Calu3 (cell line): ENCODE results near the gene LMO2. TPM values are rescaled to one million over a fixed set of nuclear protein-coding genes. Genes with fewer than 3 reads are reported as not detected.

Source experiments
- Bru-seq: library from RNA; stranded (reverse); fragments of 400-500 nt; gene quantifications from one replicate; lab custom pipeline; 2021; lab: Mats Ljungman, UMichigan
- BruChase-seq, 2 experiments: library from RNA; stranded (reverse); fragments of 400-500 nt; gene quantifications; one replicate each; lab custom pipeline; 2021; lab: Mats Ljungman, UMichigan
- BruUV-seq: library from RNA; stranded (reverse); fragments of 400-500 nt; replicated peaks from 2 replicates; lab custom pipeline; 2021; lab: Mats Ljungman, UMichigan
- CTCF ChIA-PET: fragments of 300-600 bp; sonication (Branson Sonifier 250); formaldehyde crosslinking; loops from one replicate; lab custom pipeline; 2022; ENCODE audit warnings: antibody characterized with exemption; lab: Charles Lee
- DNase-seq: peaks from one replicate; pipeline ENCODE4 v3.0.0; 2022
- H3K27ac Mint-ChIP-seq: one replicate; pipeline ENCODE4 v1.8.0; 2022; ENCODE audit warnings: mixed read lengths; ENCODE audit not compliant: unreplicated experiment
- H3K27me3 Mint-ChIP-seq: one replicate; pipeline ENCODE4 v1.8.0; 2022; ENCODE audit warnings: mixed read lengths; ENCODE audit not compliant: unreplicated experiment
- H3K36me3 Mint-ChIP-seq: one replicate; pipeline ENCODE4 v1.8.0; 2022; ENCODE audit warnings: mild to moderate bottlenecking, moderate library complexity, mixed read lengths; ENCODE audit not compliant: insufficient read depth, unreplicated experiment
- H3K4me1 Mint-ChIP-seq: one replicate; pipeline ENCODE4 v1.8.0; 2022; ENCODE audit warnings: mild to moderate bottlenecking, low read depth, mixed read lengths; ENCODE audit not compliant: unreplicated experiment
- H3K4me3 Mint-ChIP-seq: one replicate; pipeline ENCODE4 v1.8.0; 2022; ENCODE audit warnings: mild to moderate bottlenecking, low read depth, moderate library complexity, mixed read lengths; ENCODE audit not compliant: unreplicated experiment
- H3K9me3 Mint-ChIP-seq: one replicate; pipeline ENCODE4 v1.8.0; 2022; ENCODE audit warnings: low read depth, mixed read lengths; ENCODE audit not compliant: unreplicated experiment
- CTCF ChIP-seq: fragments of 200-600 bp; IDR thresholded peaks from one replicate; pipeline ENCODE4 v1.8.0; 2022; ENCODE audit warnings: antibody characterized with exemption; ENCODE audit not compliant: unreplicated experiment
- intact Hi-C: fragments of 100-400 bp; cut with micrococcal nuclease; formaldehyde crosslinking; loops from one replicate; pipeline ENCODE4 v1.10.0; 2022; ENCODE audit not compliant: unreplicated experiment
- long read RNA-seq: library from polyadenylated mRNA; stranded (forward); transcript quantifications from one replicate; pipeline ENCODE4 v2.0.0, GENCODE V29; 2022
- total RNA-seq: library from RNA; stranded (reverse); gene quantifications from 2 replicates; pipeline ENCODE4 v1.2.3, GENCODE V29; 2022

The LMO2 gene
- total RNA-seq (0.38 and 1.3 TPM in 2 replicates), Bru-seq, nascent RNA (percentile 19 among the genes with signal in this experiment), BruChase-seq, experiment 1, labeled RNA remaining after a 6-hour chase (percentile 8 among the genes with signal in this experiment), BruChase-seq, experiment 2, labeled RNA remaining after a 2-hour chase (percentile 11 among the genes with signal in this experiment)
- long read RNA-seq: 0 reads

GRCh38 chr11:33891714-33892327, at the start of gene LMO2:
Gene LMO2, minus strand, starts transcription at chr11:33892076. Its CDS starts 22,360 bp downstream, at chr11:33869716.
- BruUV-seq: no TSS peak
- intact Hi-C loops: no loop called here
- CTCF ChIA-PET: interaction anchor here (0.6 kb wide), 1 partner anchor 101 kb away, joined by 4 read pairs; no protein-coding TSS in a partner anchor
- Mint-ChIP-seq H3K9me3 (no peaks in the 10 kb centered on the region), H3K36me3 (no peaks in the 10 kb centered on the region), H3K4me1 (no peaks in the 10 kb centered on the region), H3K4me3 (no peak within 1 kb of the TSS), H3K27ac (no peak within 1 kb of the TSS), H3K27me3 (peaks cover 82% of the 10 kb centered on the region)
- DNase-seq: no peak
- TF ChIP-seq CTCF: no peak

GRCh38 chr11:33940538-33940815, 48.6 kb upstream of the LMO2 start:
- peaks cover 3% of the 10 kb centered on the region for H3K27me3 Mint-ChIP-seq
- intact Hi-C loops: no loop called here
- H3K9me3 Mint-ChIP-seq: no peaks in the 10 kb centered on the region
- no peak overlapping the region for H3K4me3 Mint-ChIP-seq
- TF ChIP-seq CTCF: no peak
- H3K27ac Mint-ChIP-seq: no peak overlapping the region
- no peak for DNase-seq
- BruUV-seq: no TSS peak
- CTCF ChIA-PET: interaction anchor here (0.7 kb wide), 1 partner anchor 141 kb away, joined by 3 read pairs; no protein-coding TSS in a partner anchor
- H3K36me3 Mint-ChIP-seq: no peaks in the 10 kb centered on the region
- H3K4me1 Mint-ChIP-seq: no peaks in the 10 kb centered on the region

GRCh38 chr11:33936725-33937604, 45.1 kb upstream of the LMO2 start:
- TF ChIP-seq CTCF: no peak
- no TSS peak for BruUV-seq
- Mint-ChIP-seq H3K27ac (no peak overlapping the region), H3K36me3 (no peaks in the 10 kb centered on the region), H3K9me3 (peaks cover 5% of the 10 kb centered on the region), H3K27me3 (peaks cover 26% of the 10 kb centered on the region), H3K4me1 (no peaks in the 10 kb centered on the region), H3K4me3 (no peak overlapping the region)
- intact Hi-C loops: no loop called here
- peak; percentile 3 for DNase-seq
- CTCF ChIA-PET: interaction anchor here (0.5 kb wide), 1 partner anchor 1681 kb away, joined by 3 read pairs; no protein-coding TSS in a partner anchor

- Mint-ChIP-seq H3K4me1 (no peaks in the 10 kb centered on the region), H3K4me3 (no peak overlapping the region), H3K9me3 (peaks cover 9% of the 10 kb centered on the region), H3K27me3 (peaks cover 39% of the 10 kb centered on the region), H3K36me3 (no peaks in the 10 kb centered on the region), H3K27ac (no peak overlapping the region)
- BruUV-seq: no TSS peak
- CTCF ChIA-PET: no interaction called here
- TF ChIP-seq CTCF: no peak
- intact Hi-C loops: no loop called here
- no peak for DNase-seq
These were observed 43.9 kb upstream of the LMO2 start for GRCh38 chr11:33935461-33936456.
